ENCODE data around the gene TF. TPM values are rescaled to one million over a fixed set of nuclear protein-coding genes. Genes with fewer than 3 reads are reported as not detected.

TF gene
- total RNA-seq, 2 experiments from 2014 or later = 0.15 to 0.25 TPM

- CTCF ChIA-PET (ENCODE audit: unreplicated experiment) = no interaction called here
- Histone ChIP-seq H3K4me1 (ENCODE audit: insufficient read depth, low read length, poor library complexity, severe bottlenecking) (no peaks in the 10 kb centered on the region), H3K79me2 (ENCODE audit: insufficient read depth, low read depth, low read length) (no peaks in the 10 kb centered on the region), H3K4me3 (ENCODE audit: low read depth, low read length, poor library complexity, severe bottlenecking) (no peak overlapping the region), H2AFZ (ENCODE audit: low read length) (no peak overlapping the region), H3K36me3 (ENCODE audit: insufficient read depth, low read length) (no peaks in the 10 kb centered on the region), H3K27ac (ENCODE audit: low read depth, low read length, poor library complexity, severe bottlenecking) (no peak overlapping the region), H3K9me3 (ENCODE audit: low read length) (no peaks in the 10 kb centered on the region), H3K9me2 (ENCODE audit: insufficient read depth, low read length) (no peaks in the 10 kb centered on the region), H4K20me1 (ENCODE audit: insufficient read depth, low read length) (no peaks in the 10 kb centered on the region), H3K4me2 (ENCODE audit: low read length) (no peak overlapping the region)
- no TSS peak for BruUV-seq (replicated peaks)
- no peak for DNase-seq (ENCODE audit: low spot score)
- TF ChIP-seq CTCF (conservative IDR thresholded peaks at IDR 0.05; ENCODE audit: low read length) (no peak), EZH2phosphoT487 (IDR thresholded peaks at IDR 0.05; ENCODE audit: borderline replicate concordance, low read depth, low read length) (no peak)
- POLR2A ChIA-PET = interaction anchor here (0.5 kb wide), 1 partner anchor 98 kb away, joined by 4 read pairs; no protein-coding TSS in a partner anchor
- intact Hi-C loops (cut with micrococcal nuclease; ENCODE audit: unreplicated experiment) = no loop called here
These were observed 7.0 kb downstream of the TF start for GRCh38 chr3:133753107-133753778.

GRCh38 chr3:133753779-133754164 is 7.6 kb downstream of the TF start:
- BruUV-seq (replicated peaks) = no TSS peak
- Histone ChIP-seq H3K36me3 (ENCODE audit: insufficient read depth, low read length) (no peaks in the 10 kb centered on the region), H3K27ac (ENCODE audit: low read depth, low read length, poor library complexity, severe bottlenecking) (no peak overlapping the region), H4K20me1 (ENCODE audit: insufficient read depth, low read length) (no peaks in the 10 kb centered on the region), H3K4me1 (ENCODE audit: insufficient read depth, low read length, poor library complexity, severe bottlenecking) (no peaks in the 10 kb centered on the region), H3K9me3 (ENCODE audit: low read length) (no peaks in the 10 kb centered on the region), H3K4me2 (ENCODE audit: low read length) (no peak overlapping the region), H3K9me2 (ENCODE audit: insufficient read depth, low read length) (no peaks in the 10 kb centered on the region), H3K4me3 (ENCODE audit: low read depth, low read length, poor library complexity, severe bottlenecking) (no peak overlapping the region), H3K79me2 (ENCODE audit: insufficient read depth, low read depth, low read length) (no peaks in the 10 kb centered on the region), H2AFZ (ENCODE audit: low read length) (no peak overlapping the region)
- POLR2A ChIA-PET = no interaction called here
- DNase-seq (ENCODE audit: low spot score) = no peak
- intact Hi-C loops (cut with micrococcal nuclease; ENCODE audit: unreplicated experiment) = no loop called here
- CTCF ChIA-PET (ENCODE audit: unreplicated experiment) = no interaction called here
- no peak for TF ChIP-seq EZH2phosphoT487 (IDR thresholded peaks at IDR 0.05; ENCODE audit: borderline replicate concordance, low read depth, low read length)

- Histone ChIP-seq H3K4me1 (ENCODE audit: insufficient read depth, low read length, poor library complexity, severe bottlenecking) (no peaks in the 10 kb centered on the region), H3K79me2 (ENCODE audit: insufficient read depth, low read depth, low read length) (no peaks in the 10 kb centered on the region), H4K20me1 (ENCODE audit: insufficient read depth, low read length) (no peaks in the 10 kb centered on the region), H2AFZ (ENCODE audit: low read length) (no peak overlapping the region), H3K4me2 (ENCODE audit: low read length) (no peak overlapping the region), H3K4me3 (ENCODE audit: low read depth, low read length, poor library complexity, severe bottlenecking) (no peak overlapping the region), H3K36me3 (ENCODE audit: insufficient read depth, low read length) (no peaks in the 10 kb centered on the region), H3K9me3 (ENCODE audit: low read length) (no peaks in the 10 kb centered on the region), H3K9me2 (ENCODE audit: insufficient read depth, low read length) (no peaks in the 10 kb centered on the region), H3K27ac (ENCODE audit: low read depth, low read length, poor library complexity, severe bottlenecking) (no peak overlapping the region)
- BruUV-seq (replicated peaks) = no TSS peak
- intact Hi-C loops (cut with micrococcal nuclease; ENCODE audit: unreplicated experiment) = no loop called here
- DNase-seq (ENCODE audit: low spot score) = no peak
- ChIA-PET POLR2A (no interaction called here), CTCF (ENCODE audit: unreplicated experiment) (no interaction called here)
- TF ChIP-seq EZH2phosphoT487 (IDR thresholded peaks at IDR 0.05; ENCODE audit: borderline replicate concordance, low read depth, low read length) = no peak
- TF ChIP-seq CTCF (conservative IDR thresholded peaks at IDR 0.05; ENCODE audit: low read length) = no peak
These were observed 8.3 kb downstream of the TF start for GRCh38 chr3:133754455-133754854.
